NCI-H1048 (cell line): ENCODE data around the gene SUPT3H.
"Not testable (repeated sequence)": the region's sequence is repeated elsewhere in the genome, so short reads cannot be mapped to it uniquely, and the experiment has no call there.

ENCODE experiments used
- DNase-seq: peaks from one replicate; lab custom pipeline; 2025; lab: John Stamatoyannopoulos, UW

SUPT3H gene

GRCh38 chr6:45057711-45058110, 320.0 kb downstream of the SUPT3H start:
- no peak for DNase-seq

GRCh38 chr6:45054610-45055009, 323.1 kb downstream of the SUPT3H start:
- DNase-seq, result no peak

- no peak for DNase-seq
Observed at GRCh38 chr6:45052325-45052724, 325.4 kb downstream of the SUPT3H start.

GRCh38 chr6:45049188-45049843, 328.4 kb downstream of the SUPT3H start:
- no peak for DNase-seq

GRCh38 chr6:45047573-45047972, 330.2 kb downstream of the SUPT3H start:
- no peak for DNase-seq

- no peak for DNase-seq
Observed at GRCh38 chr6:45045253-45045601, 332.5 kb downstream of the SUPT3H start.

- DNase-seq, result no peak
Observed at GRCh38 chr6:45044510-45045252, 333.1 kb downstream of the SUPT3H start.

GRCh38 chr6:45044086-45044485, 333.6 kb downstream of the SUPT3H start:
- no peak for DNase-seq

- not testable (repeated sequence) for DNase-seq
Observed at GRCh38 chr6:45042673-45043072, 335.1 kb downstream of the SUPT3H start.

- no peak for DNase-seq
Observed at GRCh38 chr6:45038226-45038625, 339.5 kb downstream of the SUPT3H start.

GRCh38 chr6:45036103-45036502, 341.6 kb downstream of the SUPT3H start:
- no peak for DNase-seq

GRCh38 chr6:45032426-45032825, 345.3 kb downstream of the SUPT3H start:
- DNase-seq, result no peak

- DNase-seq, result no peak
Observed at GRCh38 chr6:45031601-45032000, 346.1 kb downstream of the SUPT3H start.

- DNase-seq, result no peak
Observed at GRCh38 chr6:45027126-45027525, 350.6 kb downstream of the SUPT3H start.

- DNase-seq, result no peak
Observed at GRCh38 chr6:45026003-45026516, 351.7 kb downstream of the SUPT3H start.

- no peak for DNase-seq
Observed at GRCh38 chr6:45024610-45025009, 353.1 kb downstream of the SUPT3H start.

- DNase-seq, result no peak
Observed at GRCh38 chr6:45021676-45022075, 356.1 kb downstream of the SUPT3H start.

- DNase-seq, result no peak
Observed at GRCh38 chr6:45012687-45013086, 365.0 kb downstream of the SUPT3H start.

GRCh38 chr6:45009576-45009975, 368.2 kb downstream of the SUPT3H start:
- DNase-seq, result no peak

GRCh38 chr6:45006893-45007292, 370.8 kb downstream of the SUPT3H start:
- no peak for DNase-seq

- no peak for DNase-seq
Observed at GRCh38 chr6:45003961-45004360, 373.8 kb downstream of the SUPT3H start.

- no peak for DNase-seq
Observed at GRCh38 chr6:45003387-45003786, 374.3 kb downstream of the SUPT3H start.

GRCh38 chr6:45002390-45003105, 375.2 kb downstream of the SUPT3H start:
- DNase-seq, result no peak
